Activated naive CD4-positive, alpha-beta T cell (primary cell): ENCODE data around the gene C1orf21.

ENCODE experiments used
- DNase-seq, 4 experiments: peaks; one replicate each; lab custom pipeline; 2025; lab: John Stamatoyannopoulos, UW

The C1orf21 gene

DNA sequence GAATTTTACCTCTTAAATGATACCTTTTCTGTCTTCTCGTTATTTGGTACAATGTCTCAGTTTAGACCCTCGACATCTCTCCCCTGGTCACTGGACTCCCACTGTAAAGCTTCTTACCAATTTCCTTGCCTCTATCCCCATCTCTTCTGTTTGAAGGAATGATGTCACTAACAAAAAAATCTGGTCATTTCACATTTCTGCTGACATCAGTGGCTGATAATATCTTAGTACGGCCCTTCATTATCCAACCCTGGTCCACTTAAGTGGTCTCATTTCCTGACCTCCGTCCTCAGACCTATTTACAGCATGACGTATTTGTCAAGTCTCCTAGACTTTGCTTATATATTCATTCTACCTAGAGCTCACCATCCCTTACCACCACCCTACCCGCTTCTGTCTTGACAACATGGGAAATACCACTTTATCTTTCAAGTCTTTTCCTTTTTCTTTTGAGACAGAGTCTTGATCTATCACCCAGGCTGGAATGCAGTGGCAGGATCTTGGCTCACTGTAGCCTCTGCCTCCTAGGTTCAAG is 60.9 kb downstream of the C1orf21 start:
- no peak for DNase-seq

DNA sequence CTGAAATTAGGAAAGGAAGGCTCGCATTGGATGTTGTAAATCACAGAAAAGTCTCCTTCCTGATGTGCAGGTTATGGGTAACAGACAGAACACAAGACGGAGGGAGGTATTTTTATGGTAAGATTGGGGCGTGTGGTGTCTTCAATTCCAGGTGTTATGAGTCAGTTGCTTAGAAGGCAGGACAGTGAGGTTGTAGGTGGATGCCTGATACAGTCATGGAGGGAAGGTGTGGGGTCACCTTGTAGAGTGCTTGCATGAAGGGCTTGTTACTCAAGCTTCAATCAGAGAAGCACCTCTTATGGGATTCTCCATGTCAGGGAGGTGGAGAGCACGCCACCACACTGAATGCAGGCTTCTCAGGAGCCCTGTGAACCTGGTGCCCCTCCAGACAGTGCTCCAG is 63.1 kb downstream of the C1orf21 start:
- DNase-seq, result no peak

DNA sequence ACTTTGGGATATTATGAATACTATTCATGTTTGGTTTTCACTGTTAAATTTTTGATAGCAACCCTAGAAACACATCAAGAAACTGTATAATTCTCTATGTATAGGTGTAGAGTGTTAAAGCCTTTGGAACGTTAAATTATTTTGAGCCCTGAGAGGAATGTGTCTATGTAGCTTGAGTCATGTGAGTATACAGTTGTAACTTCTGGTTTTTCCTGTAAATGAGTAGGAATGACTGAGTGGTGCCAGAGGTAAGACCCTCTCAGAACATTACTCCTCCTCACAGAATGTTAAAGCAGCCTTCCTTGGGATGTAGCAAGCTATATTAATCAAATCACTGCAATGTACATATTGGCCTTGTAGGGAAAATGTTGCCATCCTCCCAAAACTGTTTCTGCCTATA is 69.0 kb downstream of the C1orf21 start:
- DNase-seq, result no peak

DNA sequence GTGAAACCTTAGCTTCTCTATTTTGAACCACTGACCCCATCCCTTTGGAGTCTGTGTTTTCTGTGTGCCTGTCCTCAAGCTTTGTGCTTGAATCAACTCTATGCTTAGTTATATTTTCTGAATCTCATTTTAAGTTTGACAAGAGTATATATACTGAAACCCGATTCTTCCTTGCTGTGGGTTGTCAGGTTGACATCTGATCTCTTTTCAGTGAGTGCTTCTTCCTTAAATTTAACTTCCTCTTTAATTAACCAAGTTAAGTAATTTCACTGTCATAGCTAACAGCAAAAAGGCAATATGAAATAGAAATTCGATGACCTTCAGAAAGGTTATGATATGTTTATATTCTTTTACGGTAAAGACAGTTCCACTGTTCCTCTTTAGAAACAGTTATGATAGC is 69.4 kb downstream of the C1orf21 start:
- no peak for DNase-seq

DNA sequence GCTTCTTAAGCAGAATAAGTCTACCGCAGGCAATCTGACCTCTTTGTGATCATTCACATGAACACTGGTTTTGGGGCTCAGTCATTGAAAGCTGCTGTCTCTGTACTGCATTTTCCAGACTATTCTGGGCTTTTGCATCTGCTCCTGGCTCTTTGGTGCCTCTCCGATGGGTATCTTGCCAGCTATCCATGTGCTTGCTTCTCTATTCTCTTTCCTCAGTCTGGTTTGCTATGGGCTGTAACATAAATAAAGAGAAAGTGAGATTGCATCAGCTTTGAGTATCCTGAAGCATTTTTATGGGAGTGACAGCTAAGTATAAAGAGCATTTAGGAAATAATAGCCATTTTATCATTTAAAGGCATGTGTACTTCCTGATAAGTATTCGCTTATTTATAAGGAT is 70.7 kb downstream of the C1orf21 start:
- DNase-seq, result no peak

DNA sequence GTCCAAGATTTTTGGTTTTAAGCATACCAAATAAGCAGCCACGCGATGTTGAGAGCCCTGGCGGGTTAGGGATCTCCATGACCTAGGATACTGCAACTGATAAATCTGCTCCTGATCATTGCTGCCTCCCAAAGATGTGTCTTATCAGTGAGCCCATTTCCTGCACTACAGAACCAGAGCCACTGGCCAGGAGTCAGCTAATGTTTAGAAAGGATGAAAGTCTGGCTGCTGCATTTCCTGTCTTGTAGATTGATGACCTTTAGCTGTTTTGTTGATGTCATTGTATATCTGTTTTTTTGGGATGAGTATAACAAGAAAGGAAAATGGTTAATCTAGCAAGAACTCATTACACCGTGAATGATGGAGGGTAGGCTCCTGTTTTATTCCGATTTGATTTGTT is 74.5 kb downstream of the C1orf21 start:
- DNase-seq, result no peak

DNA sequence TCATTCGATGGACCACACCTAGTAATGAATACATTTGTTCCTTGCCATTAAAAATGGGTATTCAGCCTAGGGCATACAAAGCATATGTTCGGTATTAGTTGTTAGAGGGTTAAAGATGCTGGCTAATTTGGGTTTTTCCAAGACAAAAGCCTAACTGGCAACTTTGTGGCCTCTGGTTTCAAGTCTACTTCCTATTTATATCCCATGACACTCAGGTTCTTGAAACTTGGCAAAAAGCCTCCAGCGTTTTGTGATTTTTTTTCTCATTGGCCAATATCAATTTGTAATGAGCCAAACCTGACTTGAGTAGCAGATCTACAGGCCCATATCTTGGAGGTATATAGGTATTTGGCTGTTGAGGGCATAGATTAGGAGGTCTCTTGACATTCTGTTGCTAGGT is 75.3 kb downstream of the C1orf21 start:
- DNase-seq, result no peak

DNA sequence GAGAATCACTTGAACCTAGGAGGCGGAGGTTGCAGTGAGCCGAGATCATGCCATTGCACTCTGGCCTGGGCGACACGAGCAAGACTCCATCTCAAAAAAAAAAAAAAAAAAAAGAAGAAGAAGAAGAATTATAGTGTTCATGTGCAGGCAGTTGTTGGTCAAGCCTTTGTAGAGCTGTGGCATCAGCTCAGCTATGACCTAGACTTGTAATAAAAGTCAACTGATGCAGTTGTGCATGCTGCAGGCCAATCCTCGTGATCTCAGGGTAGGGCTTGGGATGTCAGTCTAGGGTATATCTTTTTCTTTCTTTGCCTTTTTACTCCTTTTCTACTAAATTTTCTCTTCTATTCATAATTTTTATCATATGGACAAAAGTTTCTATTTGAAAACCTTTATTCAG is 76.2 kb downstream of the C1orf21 start:
- no peak for DNase-seq

DNA sequence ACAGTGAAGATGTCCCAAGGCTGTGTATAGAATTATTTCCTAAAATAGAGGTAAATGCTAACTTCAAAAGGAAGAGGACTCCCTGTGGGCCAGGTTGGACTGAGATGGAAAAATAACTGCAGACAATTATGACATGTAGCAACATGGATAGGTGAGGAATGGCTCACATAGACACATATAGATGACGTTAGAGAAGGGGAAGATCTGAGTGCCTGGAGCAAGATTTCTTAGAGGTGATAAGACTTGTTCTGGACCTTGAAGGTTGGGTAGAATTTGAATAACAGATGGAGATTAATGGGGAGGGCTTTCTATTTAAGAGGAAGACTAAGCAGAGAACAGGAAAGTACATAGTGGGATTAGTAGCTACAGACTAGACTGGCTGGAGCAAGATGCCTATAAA is 76.9 kb downstream of the C1orf21 start:
- DNase-seq, result no peak

DNA sequence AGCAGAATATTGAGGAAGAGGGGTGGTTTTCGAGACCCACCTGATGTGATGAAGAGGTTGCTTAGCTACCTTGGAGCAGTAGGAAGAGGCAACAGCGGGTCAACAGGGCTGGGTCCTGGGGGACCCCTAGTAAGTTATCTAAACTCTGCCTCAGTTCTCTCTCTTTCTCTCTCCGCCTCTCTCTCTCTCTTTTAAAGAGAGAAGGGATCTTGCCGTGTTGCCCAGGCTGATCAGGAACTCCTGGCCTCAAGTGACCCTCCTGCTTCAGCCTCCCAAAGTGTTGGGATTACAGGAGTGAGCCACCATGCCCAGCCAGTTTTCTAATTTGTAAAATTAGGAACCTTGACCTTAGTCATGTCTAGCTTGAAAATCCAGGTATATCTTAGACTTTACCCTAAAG is 77.9 kb downstream of the C1orf21 start:
- no peak for DNase-seq

DNA sequence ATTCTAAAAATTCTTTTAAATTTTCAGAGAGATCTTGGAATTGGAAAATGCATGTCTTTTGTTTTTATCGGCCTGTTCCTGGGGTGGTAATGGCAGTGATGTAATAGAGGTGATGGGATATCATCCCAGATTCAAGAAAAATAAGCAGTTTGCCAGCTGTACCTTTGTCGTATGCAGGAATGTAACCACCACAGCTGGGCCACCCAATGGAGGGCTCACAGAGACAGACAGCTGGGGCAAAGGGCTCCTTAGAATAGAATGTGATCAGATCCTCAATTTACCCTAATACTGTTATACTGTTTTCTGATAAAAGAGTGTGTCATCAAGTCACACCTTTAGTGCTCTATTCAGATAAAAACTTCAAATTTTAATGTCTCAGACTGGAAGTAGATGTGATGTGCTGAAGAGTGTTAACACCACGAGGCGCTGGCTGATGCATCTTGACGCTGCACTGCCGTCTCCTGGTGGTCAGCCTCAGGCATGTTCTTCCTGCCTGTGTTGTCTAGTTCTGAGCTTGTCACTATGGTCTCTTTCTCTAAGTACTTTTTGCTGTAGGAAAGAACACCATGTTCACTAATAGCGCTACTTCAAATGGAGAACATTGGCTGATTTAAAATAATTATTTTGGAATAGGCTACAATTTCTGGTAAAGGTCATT is 78.8 kb downstream of the C1orf21 start:
- no peak for DNase-seq

DNA sequence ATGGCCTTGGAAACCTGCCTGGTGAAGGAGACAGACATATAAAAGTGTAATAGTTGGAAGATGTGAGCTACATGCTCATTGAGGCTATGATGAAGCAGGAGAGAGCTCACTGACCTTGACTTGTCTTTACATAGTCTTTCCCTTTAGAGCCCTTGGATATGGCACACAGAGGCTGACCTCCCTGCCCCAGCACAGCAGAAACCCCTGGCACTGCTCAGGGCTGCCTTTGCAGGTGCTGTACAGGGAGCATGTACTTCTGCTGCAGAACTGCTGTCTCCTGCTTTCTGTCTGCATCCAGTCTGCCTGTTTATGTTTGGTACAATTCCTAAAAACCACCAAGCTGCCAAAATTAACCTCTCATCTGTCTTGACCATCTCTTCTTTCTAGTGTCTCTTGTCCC is 80.5 kb downstream of the C1orf21 start:
- no peak for DNase-seq

DNA sequence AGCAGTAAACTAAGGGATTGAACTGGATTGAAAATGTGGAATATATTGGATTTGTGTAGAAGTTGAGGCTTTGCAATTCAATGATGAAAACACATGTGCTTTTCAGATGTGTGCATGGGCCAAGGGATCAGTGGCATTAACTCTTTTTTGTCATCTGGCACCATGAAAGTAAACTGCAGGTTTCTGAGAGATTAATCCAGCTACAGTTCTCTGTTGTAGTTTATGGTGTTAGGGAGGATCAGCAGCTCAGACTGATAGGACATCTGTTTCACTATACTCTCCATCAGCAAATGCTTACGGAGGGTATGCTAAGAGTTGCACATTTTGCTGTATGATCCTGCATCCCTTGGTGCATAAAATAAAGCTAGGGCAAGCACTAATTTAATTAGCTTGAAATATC is 82.6 kb downstream of the C1orf21 start:
- DNase-seq, result no peak

DNA sequence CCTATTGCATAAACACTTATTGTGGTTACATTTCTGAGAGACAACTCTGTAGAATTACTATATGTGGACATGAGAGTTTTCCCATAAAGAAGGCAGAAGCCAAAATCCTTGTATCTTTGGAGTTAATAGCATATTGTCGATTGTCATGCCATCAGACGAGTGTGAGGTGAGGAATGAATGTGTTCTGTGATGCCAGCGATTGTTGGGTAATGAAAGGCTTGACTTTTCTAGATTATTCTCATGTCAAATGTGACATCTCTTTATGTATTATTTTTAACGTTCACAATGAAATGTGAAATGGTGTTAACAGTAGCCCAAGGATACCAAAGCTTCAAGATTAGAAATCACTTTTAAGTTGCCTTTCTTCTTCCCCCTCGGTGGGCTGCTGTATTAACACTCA is 84.9 kb downstream of the C1orf21 start:
- no peak for DNase-seq

DNA sequence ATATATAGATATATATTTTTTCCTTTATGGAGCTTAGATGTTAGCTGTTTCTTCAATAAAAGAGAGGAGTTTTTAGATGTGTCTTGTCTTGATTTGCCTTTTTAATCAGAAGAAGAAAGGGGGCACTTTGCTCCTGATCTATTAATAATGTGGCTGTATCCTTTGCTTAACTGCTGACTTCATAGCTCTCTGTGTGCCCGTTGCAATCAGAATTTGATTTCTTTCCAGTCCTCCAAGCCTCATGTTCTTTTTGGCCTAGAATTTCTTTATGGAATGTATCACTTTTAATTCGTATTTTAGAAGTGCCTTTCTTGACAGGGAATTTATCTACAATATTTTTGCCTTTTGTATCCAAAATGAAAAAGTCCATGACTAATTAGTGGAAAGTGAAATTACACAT is 85.3 kb downstream of the C1orf21 start:
- no peak for DNase-seq

DNA sequence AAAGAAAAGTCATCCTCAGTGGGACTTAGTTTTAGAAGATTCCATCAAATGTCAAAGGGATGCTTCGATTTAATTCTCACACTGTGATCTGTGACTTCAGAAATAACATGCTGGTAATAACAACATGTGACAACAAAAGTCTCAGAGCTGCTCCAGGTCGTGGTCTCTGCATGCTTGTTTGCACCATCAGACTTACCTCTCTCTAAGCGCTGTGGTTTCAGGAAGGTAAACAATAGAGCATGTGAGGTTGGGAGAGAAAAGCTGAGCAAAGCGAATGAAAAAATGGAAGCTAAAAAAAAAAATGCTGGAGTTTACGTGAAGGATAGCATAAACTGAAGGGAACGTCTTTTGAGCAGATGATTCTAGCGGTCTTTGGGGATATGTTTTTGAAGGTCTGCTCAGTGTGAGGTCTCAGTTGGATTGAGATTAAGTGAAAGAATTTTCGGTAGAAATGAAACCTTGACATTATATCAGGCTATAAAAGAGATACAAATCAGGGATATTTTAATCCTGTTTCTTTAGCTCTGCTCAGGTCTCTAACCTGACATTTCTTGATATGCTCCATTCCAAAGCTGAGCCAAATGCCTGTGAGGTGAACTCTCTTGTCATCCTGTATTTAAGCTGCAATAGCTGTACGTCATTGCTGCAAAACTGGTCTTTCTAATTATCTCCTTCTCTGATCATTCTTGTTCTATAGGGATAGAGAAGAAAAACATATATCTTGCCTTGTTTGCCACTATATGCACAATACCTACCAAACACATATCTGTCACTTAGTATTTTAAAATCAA is 86.5 kb downstream of the C1orf21 start:
- DNase-seq, result no peak

DNA sequence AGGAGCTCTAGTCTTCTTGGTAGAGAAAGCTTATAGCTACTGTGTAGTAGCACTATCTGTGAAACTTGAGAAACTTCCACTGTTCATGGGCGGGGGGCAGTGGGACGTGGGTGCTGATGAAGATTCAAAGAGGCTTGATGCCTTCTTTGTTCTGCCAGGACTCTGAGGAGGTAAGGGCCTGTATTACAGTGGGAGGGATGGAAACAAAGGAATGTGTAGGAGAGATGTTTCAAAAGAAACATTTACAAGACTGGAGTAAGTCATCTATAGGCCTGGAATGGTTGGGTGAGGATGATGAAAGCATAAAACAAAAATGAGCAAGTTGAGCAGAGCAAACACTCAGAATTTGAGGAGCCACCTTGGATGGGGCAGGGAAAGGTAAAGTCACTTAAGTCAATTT is 89.4 kb downstream of the C1orf21 start:
- no peak for DNase-seq

DNA sequence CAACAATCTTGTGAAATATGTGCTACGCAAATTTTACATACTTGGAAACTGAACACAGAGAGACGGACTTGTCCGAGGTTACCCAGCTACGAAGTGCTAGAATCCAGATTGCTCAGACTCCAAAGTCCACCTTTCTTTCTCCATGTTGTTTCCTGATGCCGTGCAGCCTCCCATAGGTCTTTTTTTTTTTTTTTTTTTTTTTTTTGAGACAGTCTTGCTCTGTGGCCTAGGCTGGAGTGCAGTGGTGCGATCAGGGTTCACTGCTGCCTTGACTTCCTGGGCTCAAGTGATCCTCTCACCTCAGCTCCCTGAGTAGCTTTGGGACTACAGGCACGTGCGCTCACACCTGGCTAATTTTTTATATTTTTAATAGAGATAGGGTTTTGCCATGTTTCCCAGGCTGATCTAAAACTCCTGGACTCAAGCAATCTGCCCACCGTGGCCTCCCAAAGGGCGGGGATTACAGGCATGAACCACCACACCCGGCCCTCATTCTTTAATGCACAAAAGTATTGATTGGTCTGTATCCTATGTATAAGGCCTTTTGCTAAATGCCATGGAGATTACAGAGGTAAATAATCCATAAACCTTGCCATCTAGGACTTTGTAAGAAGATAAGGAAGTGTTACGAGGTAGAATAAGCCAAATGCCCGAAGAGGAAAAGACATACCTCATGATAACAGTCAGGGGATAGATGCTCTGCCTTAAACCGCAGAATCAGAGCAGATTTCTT is 92.8 kb downstream of the C1orf21 start:
- no peak for DNase-seq

DNA sequence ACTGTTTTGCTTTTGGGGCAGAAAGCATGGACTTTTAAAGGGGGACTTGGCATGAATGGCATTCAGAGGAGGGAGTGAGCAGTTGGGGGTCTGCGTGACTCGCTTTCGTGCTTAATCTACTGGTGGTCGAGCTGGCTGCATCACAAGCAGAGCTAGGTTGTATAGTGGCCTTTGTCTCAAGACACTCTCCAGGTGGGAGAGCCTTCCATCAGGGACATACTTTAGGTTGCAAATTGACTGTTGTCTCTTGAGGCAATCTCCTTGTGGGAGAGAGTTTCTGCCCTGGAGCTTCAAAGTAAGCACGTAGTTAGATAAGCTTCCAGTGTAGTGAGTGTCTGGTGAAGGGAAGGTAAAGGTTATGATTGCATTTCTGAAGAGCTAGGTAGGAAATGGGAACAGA is 93.9 kb downstream of the C1orf21 start:
- no peak for DNase-seq

DNA sequence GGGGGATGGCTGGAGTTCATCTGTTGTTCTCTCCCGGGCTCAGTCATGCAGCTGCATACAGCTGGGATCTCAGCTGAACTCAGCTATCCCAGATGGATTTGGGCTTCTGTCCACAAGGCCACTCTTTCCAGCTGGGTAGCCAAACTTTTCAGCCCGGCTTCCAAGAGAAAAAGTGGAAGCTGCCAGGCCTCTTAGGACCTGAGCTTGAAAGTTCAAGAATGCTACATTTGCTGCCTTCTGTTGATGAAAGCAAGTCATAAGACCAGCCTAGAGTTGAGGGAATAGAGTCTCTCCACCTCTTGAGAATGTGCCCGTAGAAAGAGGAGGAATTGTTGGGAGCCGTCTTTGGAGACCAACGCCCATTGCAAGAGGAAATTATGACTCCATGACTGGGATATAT is 95.3 kb downstream of the C1orf21 start:
- no peak for DNase-seq

DNA sequence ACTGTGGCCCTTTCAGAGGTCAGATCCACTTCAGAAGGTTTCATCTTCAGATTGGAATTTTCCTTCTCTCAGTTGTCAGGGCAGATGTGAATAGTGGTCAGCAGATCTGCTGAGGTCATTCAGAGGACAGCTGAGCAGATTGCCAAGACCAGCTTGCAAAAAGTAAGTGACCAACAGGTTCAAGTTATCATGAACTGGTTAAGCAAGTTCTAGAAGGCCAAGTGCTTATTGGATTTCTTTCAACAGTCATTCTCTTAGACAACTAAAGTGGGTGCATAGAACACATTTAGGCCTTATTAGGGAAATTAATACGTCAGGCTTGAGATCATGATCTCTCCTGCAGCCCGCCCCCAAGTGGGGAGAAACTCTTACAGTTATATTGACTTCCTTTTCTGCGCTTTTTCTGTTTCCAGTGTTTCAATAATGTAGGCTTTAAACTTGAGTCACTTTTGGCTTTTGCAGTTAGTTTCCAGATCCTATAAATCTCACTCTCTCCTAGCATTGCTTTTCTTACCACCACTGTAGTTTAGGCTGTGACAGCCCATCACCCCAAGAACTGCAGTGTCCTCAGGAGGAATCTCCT is 96.4 kb downstream of the C1orf21 start:
- DNase-seq, result no peak
